ENCODE data around the gene RBM47.
"Not testable (repeated sequence)": the region's sequence is repeated elsewhere in the genome, so short reads cannot be mapped to it uniquely, and the experiment has no call there.

Gene RBM47

DNA sequence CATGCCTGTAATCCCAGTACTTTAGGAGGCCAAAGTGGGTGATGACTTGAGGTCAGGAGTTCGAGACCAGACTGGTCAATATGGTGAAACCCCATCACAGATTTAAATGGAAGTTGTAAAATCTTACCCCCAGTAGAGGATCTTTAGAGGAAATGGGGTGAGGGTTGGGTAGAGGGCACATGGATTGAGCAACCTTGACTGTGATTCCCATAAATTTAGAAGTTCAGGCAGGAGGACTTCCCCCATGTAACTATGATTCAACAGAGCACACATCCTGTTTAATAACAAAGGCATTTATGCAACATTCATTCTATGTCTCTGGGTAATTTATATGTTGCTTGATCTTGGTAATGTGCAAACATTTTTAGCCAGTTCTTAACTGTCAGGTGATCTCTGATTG lies 143.1 kb downstream of the RBM47 start:
- DNase-seq (ENCODE audit: low spot score): no peak

GRCh38 chr4:40484346-40485090 lies 145.1 kb downstream of the RBM47 start:
- no peak for DNase-seq (ENCODE audit: low spot score)

DNA sequence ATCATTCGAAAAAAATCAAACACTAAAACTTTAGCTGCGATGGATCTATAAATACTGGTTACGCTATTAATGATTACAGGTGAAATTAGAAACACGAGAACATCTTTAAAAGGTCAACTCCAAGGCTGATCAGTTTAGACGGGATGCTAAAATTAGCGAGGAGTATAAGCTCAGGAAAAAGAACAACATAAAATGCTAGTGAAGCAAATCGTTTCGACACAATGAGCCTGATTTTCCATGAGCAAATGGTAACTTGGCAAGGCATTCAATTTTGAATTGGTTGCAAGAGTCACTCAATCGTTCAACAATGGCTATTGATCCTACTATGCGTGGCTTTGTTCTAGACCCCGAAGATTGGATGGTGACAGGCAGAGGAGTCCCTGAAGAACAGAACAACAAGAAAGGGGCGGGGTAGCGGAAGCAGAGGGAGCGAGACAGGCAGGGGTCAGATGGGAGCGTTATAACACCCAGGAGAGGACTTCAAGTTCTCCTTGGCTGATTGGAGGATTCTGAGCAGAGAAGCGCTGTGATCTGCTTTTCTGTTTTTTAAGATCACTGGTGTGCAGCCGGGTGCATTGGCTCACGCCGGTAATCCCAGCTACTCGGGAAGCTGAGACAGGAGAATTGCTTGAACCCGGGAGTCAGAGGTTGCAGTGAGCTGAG lies 146.5 kb downstream of the RBM47 start:
- DNase-seq (ENCODE audit: low spot score): no peak

DNA sequence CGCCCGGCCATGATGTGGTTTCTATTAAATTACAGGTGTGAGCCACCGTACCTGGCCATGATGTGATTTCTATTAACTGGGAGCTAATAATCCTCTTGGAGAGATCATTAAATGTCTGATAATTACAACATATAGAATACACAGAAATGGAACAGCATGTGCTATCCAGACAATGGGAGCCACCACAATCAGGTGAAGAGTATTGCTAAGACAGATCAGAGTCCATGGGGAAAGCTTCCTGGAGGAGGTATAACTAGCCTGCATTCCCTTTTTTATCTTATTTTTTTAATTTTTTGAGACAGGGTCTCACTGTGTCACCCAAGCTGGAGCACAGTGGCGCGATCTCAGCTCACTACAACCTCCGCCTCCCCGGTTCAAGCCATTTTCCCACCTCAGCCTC lies 147.7 kb downstream of the RBM47 start:
- no peak for DNase-seq (ENCODE audit: low spot score)

DNA sequence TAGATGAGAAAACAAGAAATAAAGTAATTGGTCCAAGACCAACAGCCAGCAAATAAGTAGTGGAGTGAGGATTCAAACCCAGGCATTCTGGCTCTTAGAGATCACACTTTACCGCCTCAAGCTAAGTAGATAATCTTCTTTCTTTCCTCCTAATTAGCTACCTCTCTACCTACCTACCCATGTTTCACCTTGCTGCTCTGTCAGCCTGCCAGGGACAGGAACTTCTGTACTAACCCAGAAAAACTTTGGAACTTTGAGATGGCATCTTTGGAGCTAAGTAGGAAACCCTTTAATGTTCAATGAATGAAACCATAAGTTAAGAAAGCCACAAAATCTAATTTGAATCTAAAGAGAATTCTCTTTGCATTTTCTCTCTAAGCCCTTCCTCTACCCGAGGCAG lies 149.4 kb downstream of the RBM47 start:
- DNase-seq (ENCODE audit: low spot score): no peak

DNA sequence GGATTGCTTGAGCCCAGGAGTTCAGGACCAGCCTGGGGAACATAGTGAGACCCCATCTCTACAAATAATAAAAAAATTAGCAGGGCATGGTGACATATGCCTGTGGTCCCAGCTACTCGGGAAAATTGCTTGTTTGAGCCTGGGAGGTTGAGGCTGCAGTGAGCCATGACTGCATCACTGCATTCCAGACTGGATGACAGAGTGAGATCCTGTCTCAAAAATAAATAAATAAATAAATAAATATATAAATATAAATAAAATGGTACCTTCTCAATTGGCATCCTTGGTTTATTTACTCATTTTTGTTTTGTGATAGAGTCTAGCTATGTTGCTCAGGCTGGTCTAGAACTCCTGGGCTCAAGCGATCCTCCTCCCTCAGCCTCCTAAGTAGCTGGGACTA lies 150.3 kb downstream of the RBM47 start:
- no peak for DNase-seq (ENCODE audit: low spot score)

GRCh38 chr4:40475609-40476008 lies 154.1 kb downstream of the RBM47 start:
- no peak for DNase-seq (ENCODE audit: low spot score)

DNA sequence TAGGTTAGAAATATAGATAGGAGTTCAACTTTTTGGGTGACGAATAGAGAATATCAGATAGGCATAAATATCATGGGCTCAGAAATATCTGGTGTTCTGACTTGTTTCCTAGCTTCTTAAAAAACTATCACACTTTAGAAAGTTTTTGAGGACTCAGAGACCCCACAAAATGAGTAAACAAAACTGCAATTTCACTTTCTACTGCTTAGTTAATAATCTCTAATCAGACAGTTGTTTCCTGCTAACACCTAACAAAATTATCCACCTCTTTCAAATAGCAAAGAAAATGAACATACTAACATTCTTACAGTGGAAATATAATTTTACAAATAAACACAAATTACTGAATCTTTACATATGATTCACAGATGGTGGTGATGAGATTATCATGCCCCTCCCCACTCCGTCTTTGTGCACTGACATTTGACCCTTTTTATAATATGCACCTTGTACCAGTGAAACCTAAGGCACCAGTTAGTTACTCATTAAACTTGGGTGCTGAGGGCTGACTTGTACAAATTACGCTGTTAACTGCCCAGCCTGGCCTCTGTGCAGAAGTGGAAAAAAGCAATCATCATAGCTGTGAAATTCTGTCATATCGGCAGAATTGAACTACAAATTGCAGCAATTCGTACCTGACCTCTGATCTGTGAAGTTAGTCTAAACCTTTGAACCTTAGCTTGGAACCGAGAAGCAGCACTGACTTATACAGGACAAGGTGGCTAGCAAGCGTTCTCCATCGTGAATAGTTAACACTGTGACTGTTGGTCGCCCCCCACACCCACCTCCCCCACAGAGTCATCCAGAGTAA lies 155.9 kb downstream of the RBM47 start:
- DNase-seq (ENCODE audit: low spot score): no peak

GRCh38 chr4:40471923-40472322 lies 157.7 kb downstream of the RBM47 start:
- DNase-seq (ENCODE audit: low spot score): no peak

DNA sequence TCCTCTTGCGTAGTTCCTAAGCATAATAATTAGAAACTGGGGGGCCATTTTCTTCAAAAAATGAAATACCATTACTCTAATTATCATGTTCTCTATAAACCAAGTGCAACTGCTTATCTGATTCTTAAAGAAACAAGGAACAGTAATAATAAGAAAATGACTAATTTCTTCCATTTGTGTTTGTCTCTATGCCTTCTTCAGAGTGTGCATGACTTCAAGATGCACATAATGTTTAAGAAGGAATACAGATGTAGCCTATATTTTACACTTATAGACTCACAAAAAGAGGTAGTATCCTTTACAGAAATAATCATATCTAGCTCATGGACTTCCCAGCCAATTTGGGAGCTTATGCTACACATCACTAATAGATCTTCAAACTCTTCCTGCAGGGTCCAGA lies 162.9 kb downstream of the RBM47 start:
- DNase-seq (ENCODE audit: low spot score): no peak

DNA sequence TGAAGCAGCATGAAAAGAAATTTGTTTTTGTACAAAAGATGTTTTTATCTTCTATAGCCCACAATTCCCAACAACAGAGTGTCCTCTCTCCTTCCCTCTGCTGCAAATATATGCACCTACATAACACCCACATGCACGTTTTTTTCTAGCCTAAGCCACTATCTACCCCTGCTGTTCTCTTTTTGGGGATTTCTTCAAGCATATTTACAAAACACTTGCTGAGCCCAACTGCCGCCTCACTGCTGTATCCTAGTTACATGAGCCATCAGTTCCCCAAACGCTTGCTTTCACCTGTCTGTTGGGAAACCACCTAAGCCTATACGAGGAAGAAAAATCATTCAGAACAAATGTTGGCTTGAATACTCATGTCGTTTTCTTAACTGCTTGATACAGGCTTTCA lies 167.3 kb downstream of the RBM47 start:
- no peak for DNase-seq (ENCODE audit: low spot score)

DNA sequence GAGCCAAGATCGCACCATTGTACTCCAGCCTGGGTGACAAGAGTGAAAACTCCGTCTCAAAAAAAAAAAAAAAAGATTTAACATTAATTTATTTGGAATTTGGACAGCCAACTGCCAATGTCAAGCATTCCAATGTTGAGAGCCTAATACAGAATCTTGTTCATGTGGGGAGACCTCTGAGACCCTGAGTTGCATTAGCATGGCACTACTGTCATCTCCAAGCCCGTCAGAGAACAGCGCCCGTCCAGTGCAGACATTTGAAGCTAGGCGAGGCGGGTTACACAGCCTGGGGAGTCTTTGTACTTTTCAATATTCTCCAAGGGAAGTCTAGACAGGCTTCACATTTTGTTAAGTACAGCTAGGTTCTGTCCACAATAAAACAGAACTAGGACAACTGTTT lies 167.8 kb downstream of the RBM47 start:
- no peak for DNase-seq (ENCODE audit: low spot score)

GRCh38 chr4:40461062-40461461 lies 168.6 kb downstream of the RBM47 start:
- DNase-seq (ENCODE audit: low spot score): no peak

GRCh38 chr4:40458683-40459082 lies 171.0 kb downstream of the RBM47 start:
- no peak for DNase-seq (ENCODE audit: low spot score)

- DNase-seq (ENCODE audit: low spot score): no peak
Observed at GRCh38 chr4:40458109-40458508, 171.6 kb downstream of the RBM47 start.

GRCh38 chr4:40455340-40455902 lies 174.2 kb downstream of the RBM47 start:
- DNase-seq (ENCODE audit: low spot score): no peak

DNA sequence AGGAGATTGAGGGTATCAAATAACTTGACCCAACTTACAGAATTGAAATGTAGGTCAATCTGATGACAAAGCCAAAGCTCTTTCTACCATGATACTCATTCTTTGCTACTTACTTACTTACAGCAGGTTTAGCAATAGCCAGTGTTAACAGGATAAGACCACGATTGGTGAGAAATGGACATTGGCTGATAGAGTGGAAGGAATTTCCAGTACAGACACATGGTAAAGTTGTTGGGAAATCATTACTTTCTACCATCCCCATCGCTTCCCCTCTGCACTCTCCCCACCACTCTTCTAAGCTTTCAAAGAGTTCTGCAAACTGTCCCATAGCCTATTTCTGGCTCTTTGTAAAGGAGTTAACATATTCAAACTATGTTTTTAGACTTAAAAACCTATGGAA lies 174.8 kb downstream of the RBM47 start:
- DNase-seq (ENCODE audit: low spot score): no peak

- no peak for DNase-seq (ENCODE audit: low spot score)
Observed at GRCh38 chr4:40453912-40454311, 175.8 kb downstream of the RBM47 start.

GRCh38 chr4:40448875-40449274 lies 180.8 kb downstream of the RBM47 start:
- DNase-seq (ENCODE audit: low spot score): no peak

- DNase-seq (ENCODE audit: low spot score): no peak
Observed at GRCh38 chr4:40446839-40447238, 182.8 kb downstream of the RBM47 start.

DNA sequence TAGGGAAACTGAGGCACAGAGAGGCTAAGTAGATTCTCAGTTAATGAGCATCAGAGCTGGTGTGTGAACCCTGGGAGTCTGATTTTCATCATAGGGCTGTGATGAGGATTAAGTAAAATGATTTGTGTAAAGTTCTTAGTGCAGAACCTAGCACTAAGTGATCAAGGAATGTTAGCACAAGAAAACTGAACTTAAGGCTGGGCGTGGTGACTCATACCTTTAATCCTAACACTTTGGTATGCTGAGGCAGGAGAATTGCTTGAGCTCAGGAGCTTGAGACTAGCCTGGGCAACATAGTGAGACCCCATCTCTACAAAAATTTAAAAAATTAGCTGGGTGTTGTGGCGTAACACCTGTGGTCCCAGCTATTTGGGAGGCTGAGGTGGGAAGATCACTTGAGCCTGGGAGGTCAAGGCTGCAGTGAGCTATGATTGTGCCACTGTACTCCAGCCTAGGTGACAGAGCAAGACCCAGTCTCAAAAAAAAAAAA lies 183.4 kb downstream of the RBM47 start:
- DNase-seq (ENCODE audit: low spot score): not testable (repeated sequence)

DNA sequence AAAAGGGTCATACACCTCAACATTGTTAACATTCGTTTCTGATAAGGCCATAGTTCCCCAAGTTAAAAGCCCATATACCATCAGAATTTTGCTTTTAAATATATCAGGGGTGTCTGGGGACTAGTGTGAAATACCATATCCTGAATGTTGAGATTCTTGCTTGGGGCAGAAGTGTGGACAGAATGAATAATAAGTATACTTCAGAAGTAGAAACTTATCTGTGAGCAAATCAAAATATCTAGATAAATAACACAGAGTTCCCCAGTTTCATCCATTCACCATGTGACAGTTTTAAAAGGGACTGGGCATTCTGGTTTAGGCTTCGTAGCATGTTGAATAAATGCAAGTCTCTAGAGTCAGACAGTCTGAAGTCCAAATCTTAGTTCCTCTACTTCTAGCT lies 184.0 kb downstream of the RBM47 start:
- DNase-seq (ENCODE audit: low spot score): no peak

DNA sequence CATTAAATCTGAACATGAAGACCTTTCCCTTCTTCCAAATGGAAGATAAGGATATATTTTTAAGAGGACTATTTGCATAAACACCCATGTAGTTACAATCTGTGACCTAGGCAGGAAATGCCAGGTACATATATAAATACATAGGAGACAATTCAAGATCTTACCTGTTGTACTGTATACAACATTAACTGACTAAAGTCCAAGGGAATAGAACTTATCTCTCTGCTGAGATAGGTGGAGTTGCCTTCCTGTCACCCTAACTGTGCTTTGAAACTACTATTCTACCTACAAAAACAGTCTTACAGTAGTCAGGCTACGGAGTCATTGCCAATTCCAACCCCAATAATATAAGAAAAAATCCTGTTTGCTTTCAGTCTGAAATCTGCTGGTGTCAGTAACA lies 188.2 kb downstream of the RBM47 start:
- DNase-seq (ENCODE audit: low spot score): no peak

All from RKO (cell line).